RWPE1 (cell line): Measurements from ENCODE around the gene LYG2.
"Not testable (repeated sequence)": the region's sequence is repeated elsewhere in the genome, so short reads cannot be mapped to it uniquely, and the experiment has no call there.

ENCODE experiments used
- CTCF ChIA-PET: fragments of 350-600 bp; sonication (Branson Sonifier 250); formaldehyde crosslinking; extraction: SDS; loops from one replicate; lab custom pipeline; 2021; lab: Yijun Ruan, JAX
- POLR2A ChIA-PET: fragments of 400-600 bp; formaldehyde crosslinking; extraction: SDS; loops from one replicate; lab custom pipeline; 2020; ENCODE audit warnings: antibody characterized with exemption; ENCODE audit not compliant: low non-redundant PET; lab: Yijun Ruan, JAX
- DNase-seq: peaks from one replicate; pipeline ENCODE4 v3.0.0; 2012; ENCODE audit warnings: low spot score
- H3K27ac ChIP-seq: fragments of 450-650 bp; 2 replicates; pipeline ENCODE4 v1.5.1; 2017
- TF ChIP-seq, protein P1 (sequence below): fragments of 450-650 bp; conservative IDR thresholded peaks from 2 replicates; pipeline ENCODE4 v1.5.1; 2017; ENCODE audit warnings: low read depth, mild to moderate bottlenecking

LYG2 gene, protein sequence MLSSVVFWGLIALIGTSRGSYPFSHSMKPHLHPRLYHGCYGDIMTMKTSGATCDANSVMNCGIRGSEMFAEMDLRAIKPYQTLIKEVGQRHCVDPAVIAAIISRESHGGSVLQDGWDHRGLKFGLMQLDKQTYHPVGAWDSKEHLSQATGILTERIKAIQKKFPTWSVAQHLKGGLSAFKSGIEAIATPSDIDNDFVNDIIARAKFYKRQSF

DNA sequence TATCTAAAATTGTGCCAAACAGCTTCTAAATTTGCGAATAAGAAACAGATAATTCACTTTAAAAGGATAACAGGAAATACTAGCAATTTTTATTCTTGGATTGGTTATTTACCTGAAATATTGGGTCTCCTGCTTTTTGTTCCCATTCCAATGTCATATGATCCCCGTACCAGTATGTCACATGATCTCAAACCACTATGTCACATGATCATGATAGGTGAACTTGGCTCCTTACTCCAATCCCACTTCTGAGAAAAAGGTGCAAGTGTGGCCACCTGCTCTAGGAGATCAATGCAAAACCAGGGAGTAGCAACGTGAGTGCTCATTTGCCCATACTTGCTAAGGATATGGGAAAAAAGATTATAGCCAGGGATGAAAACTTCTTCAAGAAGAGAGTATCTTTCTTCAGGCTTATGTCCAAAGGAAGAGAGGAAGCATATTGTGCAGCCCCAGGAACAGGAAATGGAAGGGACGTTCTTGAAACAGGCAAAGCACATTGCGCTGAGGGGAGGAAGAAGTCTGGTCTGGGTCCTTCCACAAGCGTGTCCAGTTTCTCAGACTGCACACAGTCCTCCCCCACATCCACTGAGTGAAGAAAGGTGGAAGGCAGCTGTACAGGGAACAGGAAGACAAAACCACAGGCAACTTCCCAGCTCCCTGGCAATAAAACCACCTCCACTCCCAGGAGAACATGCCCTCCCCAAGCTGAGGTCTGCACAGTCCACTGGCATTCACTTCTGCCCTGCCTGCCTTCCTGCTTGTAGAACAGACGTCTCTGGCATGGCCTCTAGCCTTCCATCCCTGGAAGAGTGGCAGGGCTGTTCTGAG, at the start of gene LYG2:
Gene LYG2, minus strand, starts transcription at position 176 of the 828 bp plus-strand sequence. CDS start 1,406 bp downstream, outside the sequence.
- TF ChIP-seq, protein P1, sequence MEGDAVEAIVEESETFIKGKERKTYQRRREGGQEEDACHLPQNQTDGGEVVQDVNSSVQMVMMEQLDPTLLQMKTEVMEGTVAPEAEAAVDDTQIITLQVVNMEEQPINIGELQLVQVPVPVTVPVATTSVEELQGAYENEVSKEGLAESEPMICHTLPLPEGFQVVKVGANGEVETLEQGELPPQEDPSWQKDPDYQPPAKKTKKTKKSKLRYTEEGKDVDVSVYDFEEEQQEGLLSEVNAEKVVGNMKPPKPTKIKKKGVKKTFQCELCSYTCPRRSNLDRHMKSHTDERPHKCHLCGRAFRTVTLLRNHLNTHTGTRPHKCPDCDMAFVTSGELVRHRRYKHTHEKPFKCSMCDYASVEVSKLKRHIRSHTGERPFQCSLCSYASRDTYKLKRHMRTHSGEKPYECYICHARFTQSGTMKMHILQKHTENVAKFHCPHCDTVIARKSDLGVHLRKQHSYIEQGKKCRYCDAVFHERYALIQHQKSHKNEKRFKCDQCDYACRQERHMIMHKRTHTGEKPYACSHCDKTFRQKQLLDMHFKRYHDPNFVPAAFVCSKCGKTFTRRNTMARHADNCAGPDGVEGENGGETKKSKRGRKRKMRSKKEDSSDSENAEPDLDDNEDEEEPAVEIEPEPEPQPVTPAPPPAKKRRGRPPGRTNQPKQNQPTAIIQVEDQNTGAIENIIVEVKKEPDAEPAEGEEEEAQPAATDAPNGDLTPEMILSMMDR, result no peak
- CTCF ChIA-PET, result no interaction called here
- no peak for DNase-seq
- no peak within 1 kb of the TSS for H3K27ac ChIP-seq
- POLR2A ChIA-PET, result no interaction called here

DNA sequence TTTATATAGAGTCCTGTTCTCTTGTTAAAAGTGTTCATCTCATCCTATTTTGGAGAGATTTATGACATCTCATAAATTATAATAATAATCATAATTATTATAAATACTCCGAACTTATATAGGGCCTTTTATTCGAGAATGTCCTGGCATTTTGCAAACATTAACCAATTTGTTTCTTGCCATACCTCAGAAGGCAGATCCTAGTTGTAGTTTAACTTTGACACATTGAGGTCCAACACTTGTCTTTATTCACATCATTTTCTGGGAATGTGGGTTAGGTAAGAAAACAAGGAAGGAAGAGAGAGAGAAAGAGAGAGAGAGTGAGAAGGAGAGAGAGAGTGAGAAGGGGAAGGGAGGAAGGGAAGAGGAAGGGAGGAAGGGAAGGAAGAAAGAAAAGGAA, 45.6 kb upstream of the LYG2 start, which contains the start of gene LYG1:
Gene LYG1, minus strand, starts transcription at position 101 of the 400 bp plus-strand sequence. CDS start 5,527 bp downstream, outside the sequence.
- POLR2A ChIA-PET, DNase-seq, CTCF ChIA-PET: not testable (repeated sequence)

DNA sequence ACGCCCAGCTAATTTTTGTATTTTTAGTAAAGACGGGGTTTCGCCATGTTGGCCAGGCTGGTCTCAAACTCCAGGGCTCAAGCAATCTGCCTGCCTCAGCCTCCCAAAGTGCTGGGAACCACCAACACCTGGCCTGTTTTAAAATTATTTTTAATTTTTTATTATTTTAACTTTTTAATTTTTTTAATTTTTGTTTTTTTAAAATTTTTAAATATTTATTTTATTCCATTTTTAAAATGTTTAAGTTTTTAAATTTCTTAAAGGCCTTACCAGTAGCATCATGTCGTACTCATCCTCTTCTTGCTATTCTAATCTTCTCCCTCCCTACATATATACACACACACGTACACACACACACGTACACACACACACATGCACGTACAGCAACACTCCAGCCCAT, 44.1 kb upstream of the LYG2 start:
- POLR2A ChIA-PET, result no interaction called here
- CTCF ChIA-PET, result no interaction called here
- DNase-seq, result no peak
- TF ChIP-seq, protein P1, result no peak
- no peak overlapping the region for H3K27ac ChIP-seq

More for the DNA sequence above, 45.6 kb upstream of the LYG2 start, which contains the start of gene LYG1:
- H3K27ac ChIP-seq, result not testable (repeated sequence)

DNA sequence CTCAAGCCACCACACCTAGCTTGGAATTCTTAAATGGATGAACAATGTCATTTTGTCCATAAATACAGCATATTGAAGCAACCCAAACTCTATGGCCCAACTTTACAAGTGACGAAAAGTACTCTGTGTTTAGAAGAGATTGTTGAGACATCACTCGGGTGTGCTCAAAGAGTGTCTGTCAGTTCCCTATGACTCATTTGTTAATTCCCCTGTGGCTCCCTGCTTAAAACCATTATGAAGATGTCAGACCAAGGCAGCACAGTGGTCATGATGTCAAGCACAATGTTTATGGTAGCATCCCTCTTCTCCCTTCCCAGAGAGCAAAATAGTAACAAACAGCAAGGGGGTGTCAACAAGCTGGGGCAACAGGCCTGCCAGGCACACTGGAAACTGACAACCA, 42.5 kb upstream of the LYG2 start:
- no peak overlapping the region for H3K27ac ChIP-seq
- DNase-seq, result no peak
- CTCF ChIA-PET, result no interaction called here
- POLR2A ChIA-PET, result no interaction called here
- TF ChIP-seq, protein P1, result no peak

DNA sequence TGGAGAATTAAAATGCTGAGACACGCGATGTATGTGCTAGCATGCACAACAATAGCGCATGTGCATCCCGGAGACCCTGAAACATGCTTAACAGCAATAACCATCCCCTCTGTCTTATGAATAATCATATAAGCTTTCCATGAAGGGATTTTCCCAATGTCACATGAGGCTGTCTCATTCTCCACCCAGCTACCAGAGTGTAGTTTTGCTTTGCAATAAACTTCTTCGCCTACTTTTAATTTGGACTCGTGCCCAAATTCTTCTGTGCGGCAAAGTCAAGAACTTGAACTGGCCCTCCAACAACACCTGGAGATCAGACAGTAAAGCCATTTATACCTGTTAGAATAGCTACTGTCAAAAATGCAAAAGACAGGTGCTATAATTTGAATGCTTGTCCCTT, 30.1 kb upstream of the LYG2 start:
- ChIA-PET POLR2A (no interaction called here), CTCF (no interaction called here)
- H3K27ac ChIP-seq, result no peak overlapping the region
- DNase-seq, result no peak
- TF ChIP-seq, protein P1, result no peak

DNA sequence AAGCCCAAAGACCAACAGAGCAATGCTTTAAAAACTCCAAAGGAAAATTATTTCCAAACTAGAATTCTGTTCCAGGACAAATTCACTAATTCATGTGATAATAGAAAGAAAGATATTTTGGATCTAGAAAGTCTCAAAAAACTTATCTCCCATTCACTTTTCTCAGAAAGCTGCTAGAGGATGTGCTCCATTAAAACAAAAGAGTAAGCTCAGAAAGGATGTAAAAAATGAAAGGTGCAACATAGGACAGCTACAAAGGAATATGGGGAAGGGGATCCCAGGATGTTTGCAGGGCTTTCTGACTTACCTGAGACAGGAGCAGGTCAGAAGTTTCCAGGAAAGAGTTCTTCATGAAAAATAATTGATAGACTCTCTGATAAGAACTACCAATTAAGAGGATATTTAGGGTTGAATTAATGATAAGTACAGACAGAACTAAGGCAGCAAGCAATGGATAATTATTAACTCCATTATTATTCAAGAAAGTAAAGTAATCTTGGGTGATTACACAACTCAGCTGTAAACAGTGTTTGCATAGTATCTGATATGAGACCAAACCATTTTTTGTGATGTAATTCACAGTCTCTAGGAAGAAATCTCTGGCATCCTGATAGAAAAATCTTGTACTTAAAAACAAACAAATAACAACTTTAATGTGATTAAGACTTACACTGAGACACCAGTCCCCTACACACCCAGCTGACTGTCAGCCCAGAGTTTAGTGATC, 24.7 kb upstream of the LYG2 start:
- DNase-seq, result no peak

More for the DNA sequence above, 24.7 kb upstream of the LYG2 start:
- H3K27ac ChIP-seq, result no peak overlapping the region
- ChIA-PET POLR2A (no interaction called here), CTCF (no interaction called here)
- TF ChIP-seq, protein P1, result no peak
